Measurements from ENCODE around the gene ZNF79. TPM values are rescaled to one million over a fixed set of nuclear protein-coding genes. Genes with fewer than 3 reads are reported as not detected.
A peak's percentile ranks its signal among the peaks of the same experiment; 100 is the strongest.

Gene ZNF79
- total RNA-seq, 1 donor: 12.5 TPM

DNA sequence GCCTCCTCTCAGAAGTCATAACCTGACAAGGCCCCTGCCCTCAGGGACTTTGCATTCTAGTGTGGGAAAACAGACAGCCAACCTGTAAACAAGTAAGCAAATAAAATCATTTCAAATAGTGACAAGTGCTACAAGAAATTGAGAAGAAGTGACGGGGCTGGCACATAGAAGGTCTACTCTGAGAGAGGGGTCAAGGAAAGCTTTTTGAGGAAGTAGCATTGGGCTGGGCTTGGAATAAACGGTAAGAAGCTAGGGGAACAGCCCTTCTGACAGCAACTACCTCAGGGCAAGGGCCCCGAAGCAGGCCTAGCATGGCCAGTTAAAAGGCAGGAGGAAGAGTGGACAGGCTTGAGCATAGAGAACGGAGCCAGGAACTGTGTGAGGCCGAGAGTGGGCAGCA lies 32.0 kb upstream of the ZNF79 start:
- TF ChIP-seq, protein P1, sequence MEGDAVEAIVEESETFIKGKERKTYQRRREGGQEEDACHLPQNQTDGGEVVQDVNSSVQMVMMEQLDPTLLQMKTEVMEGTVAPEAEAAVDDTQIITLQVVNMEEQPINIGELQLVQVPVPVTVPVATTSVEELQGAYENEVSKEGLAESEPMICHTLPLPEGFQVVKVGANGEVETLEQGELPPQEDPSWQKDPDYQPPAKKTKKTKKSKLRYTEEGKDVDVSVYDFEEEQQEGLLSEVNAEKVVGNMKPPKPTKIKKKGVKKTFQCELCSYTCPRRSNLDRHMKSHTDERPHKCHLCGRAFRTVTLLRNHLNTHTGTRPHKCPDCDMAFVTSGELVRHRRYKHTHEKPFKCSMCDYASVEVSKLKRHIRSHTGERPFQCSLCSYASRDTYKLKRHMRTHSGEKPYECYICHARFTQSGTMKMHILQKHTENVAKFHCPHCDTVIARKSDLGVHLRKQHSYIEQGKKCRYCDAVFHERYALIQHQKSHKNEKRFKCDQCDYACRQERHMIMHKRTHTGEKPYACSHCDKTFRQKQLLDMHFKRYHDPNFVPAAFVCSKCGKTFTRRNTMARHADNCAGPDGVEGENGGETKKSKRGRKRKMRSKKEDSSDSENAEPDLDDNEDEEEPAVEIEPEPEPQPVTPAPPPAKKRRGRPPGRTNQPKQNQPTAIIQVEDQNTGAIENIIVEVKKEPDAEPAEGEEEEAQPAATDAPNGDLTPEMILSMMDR (IDR thresholded peaks at IDR 0.05; ENCODE audit: insufficient read depth, low read depth, low read length): no peak

DNA sequence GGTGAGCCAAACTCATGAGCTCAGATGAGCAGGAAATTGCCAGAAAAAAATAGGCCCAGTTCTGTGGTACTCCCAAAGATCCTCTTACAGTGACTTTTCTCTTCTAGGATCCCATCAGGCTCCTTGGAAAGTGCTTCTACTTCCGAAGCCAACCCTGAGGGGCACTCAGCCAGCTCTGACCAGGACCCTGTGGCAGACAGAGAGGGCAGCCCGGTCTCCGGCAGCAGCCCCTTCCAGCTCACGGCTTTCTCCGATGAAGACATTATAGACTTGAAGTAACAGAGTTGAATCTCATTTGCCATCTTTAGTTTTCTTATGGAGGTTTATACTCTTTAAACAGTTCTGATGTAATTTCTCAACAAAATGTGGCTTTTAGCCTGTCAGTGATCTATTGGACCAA lies 31.2 kb upstream of the ZNF79 start:
- H3K4me3 ChIP-seq (ENCODE audit: low read depth, low read length): no peak overlapping the region
- no peak for DNase-seq (ENCODE audit: low read depth)
- TF ChIP-seq, protein P1 (IDR thresholded peaks at IDR 0.05; ENCODE audit: insufficient read depth, low read depth, low read length): no peak

More for the DNA sequence above, 32.0 kb upstream of the ZNF79 start:
- no peak overlapping the region for H3K4me3 ChIP-seq (ENCODE audit: low read depth, low read length)
- no peak for DNase-seq (ENCODE audit: low read depth)

DNA sequence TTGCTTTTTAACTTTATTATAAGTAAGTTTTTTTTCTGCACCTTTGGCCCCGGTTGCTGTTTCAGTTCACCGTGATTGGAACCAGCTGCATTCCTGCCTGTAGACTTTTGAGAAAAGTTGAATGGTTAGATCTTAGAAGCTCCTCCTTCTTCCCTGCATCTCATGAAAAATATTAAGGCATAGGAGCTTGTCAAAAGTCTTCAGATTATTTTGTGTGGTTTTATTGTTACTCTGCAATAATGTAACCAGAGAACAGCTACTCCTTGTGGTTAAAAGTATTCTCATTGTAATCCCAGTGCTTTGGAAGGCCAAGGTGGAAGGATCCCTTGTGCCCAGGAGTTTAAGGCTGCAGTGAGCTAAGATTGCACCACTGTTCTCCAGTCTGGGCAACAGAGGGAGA lies 30.5 kb upstream of the ZNF79 start:
- no peak overlapping the region for H3K4me3 ChIP-seq (ENCODE audit: low read depth, low read length)
- DNase-seq (ENCODE audit: low read depth): peak; percentile 28
- TF ChIP-seq, protein P1 (IDR thresholded peaks at IDR 0.05; ENCODE audit: insufficient read depth, low read depth, low read length): peak; percentile 16

DNA sequence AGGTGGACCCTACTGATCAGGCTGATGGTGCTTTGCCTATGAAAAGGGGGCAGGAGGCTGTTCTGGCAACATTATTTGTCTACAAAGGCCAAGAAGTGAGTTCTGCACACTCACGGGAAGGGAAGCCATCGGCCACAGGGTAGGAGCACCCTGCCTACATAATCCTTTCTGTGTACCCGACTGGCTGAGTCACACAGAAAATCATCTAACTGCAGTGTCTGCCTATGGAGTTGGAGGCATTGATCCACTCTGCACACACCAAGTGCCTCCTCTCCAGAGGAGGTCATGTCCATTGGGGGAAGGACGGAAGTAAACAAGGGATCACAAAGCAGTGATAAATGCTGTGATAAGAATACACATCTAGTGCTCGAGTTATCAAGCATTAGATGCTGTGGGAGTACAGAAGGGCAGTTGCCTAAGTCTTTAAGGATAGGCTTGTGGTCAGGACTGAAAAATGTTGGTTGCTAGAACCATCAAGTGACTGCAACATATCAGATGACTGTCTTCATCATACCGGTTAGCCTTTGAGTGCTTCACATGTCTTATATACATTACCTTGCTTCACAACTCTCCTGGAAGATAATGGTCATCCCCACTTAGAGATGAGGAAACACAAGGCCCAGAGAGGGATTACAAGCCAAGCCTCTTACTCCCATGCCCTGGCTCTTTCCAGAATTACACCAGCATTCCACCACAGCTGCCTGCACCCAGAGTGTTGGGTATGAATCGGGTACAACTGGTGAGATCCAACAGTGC lies 28.5 kb upstream of the ZNF79 start:
- DNase-seq (ENCODE audit: low read depth): peak; percentile 21

DNA sequence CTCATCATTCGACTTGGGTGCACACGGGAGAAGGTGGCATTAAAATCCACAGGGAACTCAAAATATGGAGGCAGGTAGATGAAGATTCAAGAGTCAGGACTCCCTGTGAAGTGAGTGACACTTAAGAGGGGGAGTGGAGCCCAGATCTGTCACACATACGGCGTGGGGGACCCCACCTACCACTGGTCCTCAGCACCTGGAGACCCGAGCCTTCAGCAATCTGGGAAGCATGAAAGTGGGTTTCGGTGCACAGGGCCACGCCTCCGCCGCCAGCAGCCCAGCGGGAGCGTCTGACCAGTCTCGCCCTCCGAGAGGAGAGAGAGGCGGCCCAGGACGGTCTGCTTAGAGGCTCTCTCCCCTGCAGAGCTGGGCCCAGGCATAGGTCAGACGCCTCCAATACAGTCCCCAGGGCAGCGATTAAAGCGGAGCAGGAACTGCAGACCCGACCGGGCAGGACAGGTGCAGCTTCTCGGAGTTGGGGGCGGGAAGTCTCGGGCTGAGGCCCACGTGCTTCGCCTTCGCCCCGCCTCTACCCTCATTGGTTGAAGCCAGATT lies 27.9 kb upstream of the ZNF79 start:
- peak overlapping the region; percentile 54 for H3K4me3 ChIP-seq (ENCODE audit: low read depth, low read length)
- no peak for DNase-seq (ENCODE audit: low read depth)
- TF ChIP-seq, protein P1 (IDR thresholded peaks at IDR 0.05; ENCODE audit: insufficient read depth, low read depth, low read length): no peak

More for the DNA sequence above, 28.5 kb upstream of the ZNF79 start:
- H3K4me3 ChIP-seq (ENCODE audit: low read depth, low read length): no peak overlapping the region
- TF ChIP-seq, protein P1 (IDR thresholded peaks at IDR 0.05; ENCODE audit: insufficient read depth, low read depth, low read length): no peak

DNA sequence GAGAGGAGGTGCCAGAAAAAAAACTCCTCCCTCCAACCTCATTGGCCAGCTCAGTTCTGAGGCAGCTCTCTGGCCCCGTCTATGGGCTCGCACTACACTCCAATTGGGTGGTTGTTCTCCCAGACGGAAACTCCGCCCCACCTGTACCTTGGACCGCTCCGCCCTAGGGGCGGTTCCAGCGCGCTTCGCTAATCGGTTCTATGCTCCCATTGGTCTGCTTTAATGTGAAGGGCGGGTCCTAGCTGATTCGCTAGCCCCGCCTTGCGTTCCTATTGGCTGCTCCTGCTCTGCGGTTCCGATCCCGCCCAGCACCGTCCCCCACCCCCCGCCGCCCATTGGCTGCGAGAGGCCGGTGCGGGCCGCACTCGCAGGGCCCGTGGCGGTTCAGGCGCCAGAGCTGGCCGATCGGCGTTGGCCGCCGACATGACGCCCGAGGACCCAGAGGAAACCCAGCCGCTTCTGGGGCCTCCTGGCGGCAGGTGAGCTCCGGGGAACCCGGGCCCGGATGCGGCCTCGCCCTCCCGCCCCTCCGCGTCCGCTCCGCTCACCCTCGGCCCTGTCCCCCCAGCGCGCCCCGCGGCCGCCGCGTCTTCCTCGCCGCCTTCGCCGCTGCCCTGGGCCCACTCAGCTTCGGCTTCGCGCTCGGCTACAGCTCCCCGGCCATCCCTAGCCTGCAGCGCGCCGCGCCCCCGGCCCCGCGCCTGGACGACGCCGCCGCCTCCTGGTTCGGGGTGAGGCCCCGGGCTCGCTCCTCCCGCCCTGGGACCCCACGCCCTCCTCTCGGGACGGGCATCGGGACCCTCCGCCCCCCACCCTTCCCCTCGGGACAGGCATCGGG lies 27.2 kb upstream of the ZNF79 start, which contains the start of gene SLC2A8:
Gene SLC2A8 (plus strand): TSS at position 362 of the 838 bp plus-strand sequence. CDS start 62 bp downstream, at position 424.
- peak; percentile 99 for DNase-seq (ENCODE audit: low read depth)
- peak within 1 kb of the TSS; percentile 57 for H3K4me3 ChIP-seq (ENCODE audit: low read depth, low read length)
- TF ChIP-seq, protein P1 (IDR thresholded peaks at IDR 0.05; ENCODE audit: insufficient read depth, low read depth, low read length): no peak

All from fibroblast of villous mesenchyme (primary cell).